K562 (cell line): Measurements from ENCODE around the gene ERRFI1. TPM values are rescaled to one million over a fixed set of nuclear protein-coding genes. Genes with fewer than 3 reads are reported as not detected.

Experiments used
- ATAC-seq: fragments of 200-7000 bp; cut with Tn5 transposase; 3 replicates; pipeline ENCODE4 v1.9.1; 2020; ENCODE audit warnings: moderate library complexity
- BruUV-seq: library from RNA; stranded (reverse); fragments of 400-500 nt; replicated peaks from 2 replicates; lab custom pipeline; 2021; lab: Mats Ljungman, UMichigan
- CTCF ChIA-PET: fragments of 300-600 bp; formaldehyde crosslinking; extraction: SDS; loops from one replicate; lab custom pipeline; 2021; ENCODE audit warnings: low intra/inter-chr PET ratio; lab: Yijun Ruan, JAX
- POLR2A ChIA-PET: fragments of 300-600, 350-650 bp; sonication (Branson Sonifier 250); formaldehyde crosslinking; extraction: SDS; loops from one replicate; lab custom pipeline; 2021; ENCODE audit warnings: antibody characterized with exemption, inconsistent platforms; lab: Yijun Ruan, JAX
- DNase-seq, 4 experiments: peaks; one replicate each; pipeline versions ENCODE4 v3.0.0 to v3.0.0-alpha.2; 2011 to 2018; ENCODE audit warnings: low spot score in 3 of 4, mixed read lengths in 3 of 4; ENCODE audit errors: extremely low read depth in 1 of 4
- FAIRE-seq: peaks from 2 replicates; lab custom pipeline; 2011; peaks lifted over from hg19 to GRCh38; lab: Jason Lieb, UNC
- H2AFZ ChIP-seq: 2 replicates; pipeline ENCODE4 v1.6.0; 2011; ENCODE audit warnings: low read depth, low read length, control low read depth, inconsistent platforms
- H3K27ac ChIP-seq: fragments of 200-600 bp; 3 replicates; pipeline ENCODE4 v1.8.0; 2011; ENCODE audit warnings: low read depth, mild to moderate bottlenecking, control low read depth, inconsistent platforms, low read length, moderate library complexity, mixed read lengths; ENCODE audit errors: extremely low read depth
- H3K27me3 ChIP-seq, 2 experiments: fragments of 300-600 bp in 1 of 2; 2 replicates in 1 of 2; 3 replicates in 1 of 2; pipeline versions ENCODE4 v1.6.0 to v1.8.0; 2011; ENCODE audit warnings: inconsistent platforms in 2 of 2, low read length in 2 of 2, mild to moderate bottlenecking in 1 of 2, mixed read lengths in 1 of 2, moderate library complexity in 1 of 2; ENCODE audit not compliant: control insufficient read depth in 2 of 2, insufficient read depth in 2 of 2
- H3K36me3 ChIP-seq: fragments of 300-600 bp; 3 replicates; pipeline ENCODE4 v1.8.0; 2011; ENCODE audit warnings: mild to moderate bottlenecking, low read length, inconsistent platforms; ENCODE audit not compliant: control insufficient read depth, insufficient read depth
- H3K4me1 ChIP-seq, 2 experiments: fragments of 200-600 bp in 1 of 2; replicated peaks in 1 of 2; 2 replicates in 1 of 2; 3 replicates in 1 of 2; pipeline versions ENCODE4 v1.5.1 to v1.8.0; 2011; ENCODE audit warnings: inconsistent platforms in 2 of 2, low read length in 2 of 2, mild to moderate bottlenecking in 1 of 2, mixed read lengths in 1 of 2, moderate library complexity in 1 of 2; ENCODE audit not compliant: control insufficient read depth in 2 of 2, insufficient read depth in 2 of 2
- H3K4me2 ChIP-seq: 2 replicates; pipeline ENCODE4 v1.6.1; 2011; ENCODE audit warnings: low read length, control low read depth, inconsistent platforms, mixed read lengths; ENCODE audit not compliant: insufficient read depth
- H3K4me3 ChIP-seq: fragments of 200-600 bp; sonication (generic), shearing (Covaris generic); 2 replicates; pipeline ENCODE4 v1.5.1; 2016; ENCODE audit warnings: control low read depth, inconsistent platforms
- H3K79me2 ChIP-seq: fragments of 200-600 bp; 3 replicates; pipeline ENCODE4 v1.8.0; 2011; ENCODE audit warnings: low read length, inconsistent platforms; ENCODE audit not compliant: control insufficient read depth, insufficient read depth
- H3K9ac ChIP-seq, 2 experiments: 2 replicates each; pipeline versions ENCODE4 v1.6.0 to v1.6.1; 2011; ENCODE audit warnings: low read depth in 2 of 2, low read length in 2 of 2, control low read depth in 1 of 2, inconsistent platforms in 1 of 2, mild to moderate bottlenecking in 1 of 2, mixed read lengths in 1 of 2; ENCODE audit not compliant: insufficient read depth in 1 of 2
- H3K9me1 ChIP-seq: one replicate; pipeline ENCODE4 v1.6.0; 2011; ENCODE audit warnings: inconsistent platforms, mild to moderate bottlenecking, low read length, moderate library complexity; ENCODE audit not compliant: control insufficient read depth, insufficient read depth
- H3K9me3 ChIP-seq: replicated peaks from 2 replicates; pipeline ENCODE4 v1.5.1; 2011; ENCODE audit warnings: low read depth, low read length, inconsistent platforms; ENCODE audit not compliant: control insufficient read depth, insufficient read depth
- H4K20me1 ChIP-seq: replicated peaks from 2 replicates; pipeline ENCODE4 v1.6.1; 2011; ENCODE audit warnings: low read length, inconsistent platforms, mixed read lengths; ENCODE audit not compliant: control insufficient read depth, insufficient read depth
- ARHGAP35 ChIP-seq: fragments of 450-650 bp; IDR thresholded peaks from 2 replicates; pipeline ENCODE4 v1.6.1; 2018; ENCODE audit not compliant: partially characterized antibody
- DACH1 ChIP-seq: fragments of 450-650 bp; IDR thresholded peaks from 2 replicates; pipeline ENCODE4 v1.6.1; 2018; ENCODE audit not compliant: partially characterized antibody
- ETV1 ChIP-seq: fragments of 450-650 bp; conservative IDR thresholded peaks from 2 replicates; pipeline ENCODE4 v1.6.1; 2016; ENCODE audit warnings: missing genetic modification characterization, control low read depth, low read depth, missing compliant biosample characterization
- FIP1L1 ChIP-seq: fragments of 200-400 bp; formaldehyde crosslinking; IDR thresholded peaks from 2 replicates; pipeline ENCODE4 v1.6.1; 2018; ENCODE audit warnings: mild to moderate bottlenecking, low read depth, low read length; ENCODE audit not compliant: poor library complexity, severe bottlenecking
- NKRF ChIP-seq: fragments of 450-650 bp; IDR thresholded peaks from 2 replicates; pipeline ENCODE4 v1.6.1; 2016; ENCODE audit warnings: borderline replicate concordance
- PHB2 ChIP-seq: fragments of 450-650 bp; IDR thresholded peaks from 2 replicates; pipeline ENCODE4 v1.6.1; 2017; ENCODE audit warnings: low read depth
- SREBF1 ChIP-seq: fragments of 150-350 bp; IDR thresholded peaks from 2 replicates; pipeline ENCODE4 v1.6.1; 2014; ENCODE audit warnings: antibody characterized with exemption, low read depth, low read length, borderline replicate concordance
- SRF ChIP-seq, 2 experiments: fragments of 250-450, 450-650 bp in 1 of 2; sonication (Bioruptor Pico) in 1 of 2; sonication (generic) in 1 of 2; formaldehyde crosslinking; IDR thresholded peaks; 2 replicates each; pipeline versions ENCODE4 v1.5.0 to v1.5.1; 2020 to 2022; ENCODE audit warnings: mild to moderate bottlenecking in 1 of 2, missing genetic modification reagents in 1 of 2
- TCF7 ChIP-seq: sonication (generic); IDR thresholded peaks from 2 replicates; pipeline ENCODE4 v1.6.1; 2016; ENCODE audit warnings: antibody characterized with exemption, borderline replicate concordance
- TEAD2 ChIP-seq: fragments of 450-650 bp; IDR thresholded peaks from 2 replicates; pipeline ENCODE4 v1.6.1; 2016; ENCODE audit warnings: missing genetic modification characterization, control low read depth, missing compliant biosample characterization
- U2AF2 ChIP-seq: fragments of 200-400 bp; formaldehyde crosslinking; optimal IDR thresholded peaks from 2 replicates; pipeline ENCODE3; 2017; ENCODE audit warnings: low read depth, mild to moderate bottlenecking, low read length
- ZNF3 ChIP-seq: fragments of 250-450 bp; sonication (Bioruptor Pico); IDR thresholded peaks from 2 replicates; pipeline ENCODE4 v1.5.0; 2021; ENCODE audit warnings: mild to moderate bottlenecking, moderate library complexity
- ZNF609 ChIP-seq: sonication (generic); formaldehyde crosslinking; IDR thresholded peaks from 2 replicates; pipeline ENCODE4 v1.8.1; 2023; ENCODE audit warnings: missing genetic modification reagents, mild to moderate bottlenecking, borderline replicate concordance
- in situ Hi-C: fragments of 300-500 bp; cut with MboI; formaldehyde crosslinking; loops from 4 replicates; pipeline ENCODE4 v1.15.0; 2018; ENCODE audit warnings: inconsistent platforms, mixed read lengths
- intact Hi-C: fragments of 100-400 bp; cut with micrococcal nuclease; formaldehyde crosslinking; loops from 2 replicates; pipeline ENCODE4 v1.14.2; 2022
- polyA plus RNA-seq, 8 experiments: library from polyadenylated mRNA; depleted of rRNA in 4 of 8; stranded (reverse) in 5 of 8; unstranded in 3 of 8; fragments of >200 nt; fragmentation: Nextera tagmentation in 2 of 8; fragmentation: Illumina TruSeq in 1 of 8; extraction: Ambion mirVana in 2 of 8; extraction: Trizol in 1 of 8; gene quantifications; 2 replicates each; pipeline versions ENCODE4 v1.2.1 to v1.2.3, GENCODE V29; 2011 to 2014; ENCODE audit warnings: inconsistent platforms in 1 of 8, missing spikeins in 1 of 8
- total RNA-seq, 7 experiments: library from RNA; depleted of rRNA in 6 of 7; stranded (reverse); fragments of >200 nt in 6 of 7; fragmentation: Illumina TruSeq in 2 of 7; extraction: Trizol in 2 of 7; gene quantifications; 2 replicates each; pipeline versions ENCODE4 v1.2.1 to v1.2.3, GENCODE V29; 2011 to 2021; ENCODE audit warnings: low replicate concordance in 1 of 7

ERRFI1 gene
- total and polyA plus RNA-seq, 9 of the 15 experiments (the other 6 are each of a cell fraction or from before 2014, with no cell fraction given) = 0.67 to 4.4 (median 1.1) TPM

GRCh38 chr1:8020032-8020431 lies 6.1 kb downstream of the ERRFI1 start:
- DNase-seq = no peak
- H3K27me3 ChIP-seq = peaks cover 17 to 27% of the 10 kb centered on the region in 2 experiments
- FAIRE-seq = no peak
- no peaks in the 10 kb centered on the region for H3K9me1 ChIP-seq
- no peak overlapping the region for H3K27ac ChIP-seq
- H2AFZ ChIP-seq = no peak overlapping the region
- H3K4me3 ChIP-seq = no peak overlapping the region
- H3K36me3 ChIP-seq = no peaks in the 10 kb centered on the region
- no peaks in the 10 kb centered on the region for H3K79me2 ChIP-seq
- ChIA-PET CTCF (no interaction called here), POLR2A (interaction anchor here (0.9 kb wide), 1 partner anchor 253 kb away, joined by 3 read pairs; no protein-coding TSS in a partner anchor)
- BruUV-seq = no TSS peak
- H3K4me1 ChIP-seq = no peaks in the 10 kb centered on the region
- in situ Hi-C loops (no loop called here), intact Hi-C loops (no loop called here)
- ATAC-seq = no peak
- H3K4me2 ChIP-seq = no peak overlapping the region
- no peak overlapping the region for H3K9ac ChIP-seq
- H4K20me1 ChIP-seq = no peaks in the 10 kb centered on the region; the same call in 1 of the 2 replicates
- H3K9me3 ChIP-seq = no peaks in the 10 kb centered on the region
- TF ChIP-seq ARHGAP35 = no peak
- TF ChIP-seq ZNF3 (CRISPR knock-in tag) = no peak
- no peak for TF ChIP-seq ETV1
- TF ChIP-seq NKRF = no peak
- TF ChIP-seq SREBF1 = no peak
- TF ChIP-seq SRF (CRISPR knock-in tag; IDR thresholded peaks at IDR 0.05) = no peak
- TF ChIP-seq TEAD2 (tag) = no peak
- TF ChIP-seq PHB2 = no peak
- TF ChIP-seq DACH1 = no peak
- no peak for TF ChIP-seq TCF7
- TF ChIP-seq ZNF609 (CRISPR knock-in tag) = no peak
- TF ChIP-seq U2AF2 = no peak
- no peak for TF ChIP-seq FIP1L1
